Measurements from ENCODE around the gene ARHGEF28. TPM values are rescaled to one million over a fixed set of nuclear protein-coding genes. Genes with fewer than 3 reads are reported as not detected.

The ARHGEF28 gene
- total and polyA plus RNA-seq, 2 of the 13 experiments (the other 11 are each of a cell fraction or from before 2014, with no cell fraction given), result 17.4 to 34.1 TPM

DNA sequence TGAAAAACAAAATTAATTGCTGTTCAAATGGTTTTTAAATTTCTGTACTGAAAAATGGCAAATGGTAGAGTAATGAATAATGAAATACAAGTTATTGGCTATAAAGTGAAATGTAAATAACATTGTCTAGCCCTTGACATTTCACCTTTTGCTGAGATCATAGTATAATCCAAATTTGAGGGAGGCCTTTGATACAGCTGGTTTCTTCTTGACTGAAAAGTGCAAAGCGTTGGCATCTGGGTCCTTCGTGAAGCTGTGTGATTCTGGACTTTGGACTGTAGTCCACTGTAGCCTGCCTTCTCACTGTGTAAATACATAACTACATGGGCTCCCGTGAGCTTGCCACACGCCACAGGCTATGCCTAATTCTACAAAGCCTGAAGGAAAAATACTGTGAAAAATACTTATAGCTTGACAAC is 52.3 kb downstream of the ARHGEF28 start (continued):
- TF ChIP-seq SALL1 (CRISPR knock-in tag; IDR thresholded peaks at IDR 0.05) (peak; percentile 95), BCL6 (CRISPR knock-in tag; IDR thresholded peaks at IDR 0.05) (peak; percentile 54), EZH2 (conservative IDR thresholded peaks at IDR 0.05; ENCODE audit: low read depth, low read length) (no peak), SOX5 (CRISPR knock-in tag; IDR thresholded peaks at IDR 0.05; ENCODE audit: borderline replicate concordance) (peak; percentile 80), MIXL1 (CRISPR knock-in tag; IDR thresholded peaks at IDR 0.05) (peak; percentile 60; the same call in 1 of the 2 replicates), CBFB (CRISPR knock-in tag; IDR thresholded peaks at IDR 0.05) (no peak), AGO1 (IDR thresholded peaks at IDR 0.05; ENCODE audit: low read depth, low read length, poor library complexity, severe bottlenecking) (no peak), CHD2 (IDR thresholded peaks at IDR 0.05; ENCODE audit: low read depth, low read length) (no peak), KLF9 (CRISPR knock-in tag; IDR thresholded peaks at IDR 0.05; ENCODE audit: low read depth) (no peak)
- TF ChIP-seq, protein P1, sequence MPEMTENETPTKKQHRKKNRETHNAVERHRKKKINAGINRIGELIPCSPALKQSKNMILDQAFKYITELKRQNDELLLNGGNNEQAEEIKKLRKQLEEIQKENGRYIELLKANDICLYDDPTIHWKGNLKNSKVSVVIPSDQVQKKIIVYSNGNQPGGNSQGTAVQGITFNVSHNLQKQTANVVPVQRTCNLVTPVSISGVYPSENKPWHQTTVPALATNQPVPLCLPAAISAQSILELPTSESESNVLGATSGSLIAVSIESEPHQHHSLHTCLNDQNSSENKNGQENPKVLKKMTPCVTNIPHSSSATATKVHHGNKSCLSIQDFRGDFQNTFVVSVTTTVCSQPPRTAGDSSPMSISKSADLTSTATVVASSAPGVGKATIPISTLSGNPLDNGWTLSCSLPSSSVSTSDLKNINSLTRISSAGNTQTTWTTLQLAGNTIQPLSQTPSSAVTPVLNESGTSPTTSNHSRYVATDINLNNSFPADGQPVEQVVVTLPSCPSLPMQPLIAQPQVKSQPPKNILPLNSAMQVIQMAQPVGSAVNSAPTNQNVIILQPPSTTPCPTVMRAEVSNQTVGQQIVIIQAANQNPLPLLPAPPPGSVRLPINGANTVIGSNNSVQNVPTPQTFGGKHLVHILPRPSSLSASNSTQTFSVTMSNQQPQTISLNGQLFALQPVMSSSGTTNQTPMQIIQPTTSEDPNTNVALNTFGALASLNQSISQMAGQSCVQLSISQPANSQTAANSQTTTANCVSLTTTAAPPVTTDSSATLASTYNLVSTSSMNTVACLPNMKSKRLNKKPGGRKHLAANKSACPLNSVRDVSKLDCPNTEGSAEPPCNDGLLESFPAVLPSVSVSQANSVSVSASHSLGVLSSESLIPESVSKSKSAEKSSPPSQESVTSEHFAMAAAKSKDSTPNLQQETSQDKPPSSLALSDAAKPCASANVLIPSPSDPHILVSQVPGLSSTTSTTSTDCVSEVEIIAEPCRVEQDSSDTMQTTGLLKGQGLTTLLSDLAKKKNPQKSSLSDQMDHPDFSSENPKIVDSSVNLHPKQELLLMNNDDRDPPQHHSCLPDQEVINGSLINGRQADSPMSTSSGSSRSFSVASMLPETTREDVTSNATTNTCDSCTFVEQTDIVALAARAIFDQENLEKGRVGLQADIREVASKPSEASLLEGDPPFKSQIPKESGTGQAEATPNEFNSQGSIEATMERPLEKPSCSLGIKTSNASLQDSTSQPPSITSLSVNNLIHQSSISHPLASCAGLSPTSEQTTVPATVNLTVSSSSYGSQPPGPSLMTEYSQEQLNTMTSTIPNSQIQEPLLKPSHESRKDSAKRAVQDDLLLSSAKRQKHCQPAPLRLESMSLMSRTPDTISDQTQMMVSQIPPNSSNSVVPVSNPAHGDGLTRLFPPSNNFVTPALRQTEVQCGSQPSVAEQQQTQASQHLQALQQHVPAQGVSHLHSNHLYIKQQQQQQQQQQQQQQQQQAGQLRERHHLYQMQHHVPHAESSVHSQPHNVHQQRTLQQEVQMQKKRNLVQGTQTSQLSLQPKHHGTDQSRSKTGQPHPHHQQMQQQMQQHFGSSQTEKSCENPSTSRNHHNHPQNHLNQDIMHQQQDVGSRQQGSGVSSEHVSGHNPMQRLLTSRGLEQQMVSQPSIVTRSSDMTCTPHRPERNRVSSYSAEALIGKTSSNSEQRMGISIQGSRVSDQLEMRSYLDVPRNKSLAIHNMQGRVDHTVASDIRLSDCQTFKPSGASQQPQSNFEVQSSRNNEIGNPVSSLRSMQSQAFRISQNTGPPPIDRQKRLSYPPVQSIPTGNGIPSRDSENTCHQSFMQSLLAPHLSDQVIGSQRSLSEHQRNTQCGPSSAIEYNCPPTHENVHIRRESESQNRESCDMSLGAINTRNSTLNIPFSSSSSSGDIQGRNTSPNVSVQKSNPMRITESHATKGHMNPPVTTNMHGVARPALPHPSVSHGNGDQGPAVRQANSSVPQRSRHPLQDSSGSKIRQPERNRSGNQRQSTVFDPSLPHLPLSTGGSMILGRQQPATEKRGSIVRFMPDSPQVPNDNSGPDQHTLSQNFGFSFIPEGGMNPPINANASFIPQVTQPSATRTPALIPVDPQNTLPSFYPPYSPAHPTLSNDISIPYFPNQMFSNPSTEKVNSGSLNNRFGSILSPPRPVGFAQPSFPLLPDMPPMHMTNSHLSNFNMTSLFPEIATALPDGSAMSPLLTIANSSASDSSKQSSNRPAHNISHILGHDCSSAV (CRISPR knock-in tag; IDR thresholded peaks at IDR 0.05; ENCODE audit: borderline replicate concordance), result no peak
- TF ChIP-seq, protein P2, sequence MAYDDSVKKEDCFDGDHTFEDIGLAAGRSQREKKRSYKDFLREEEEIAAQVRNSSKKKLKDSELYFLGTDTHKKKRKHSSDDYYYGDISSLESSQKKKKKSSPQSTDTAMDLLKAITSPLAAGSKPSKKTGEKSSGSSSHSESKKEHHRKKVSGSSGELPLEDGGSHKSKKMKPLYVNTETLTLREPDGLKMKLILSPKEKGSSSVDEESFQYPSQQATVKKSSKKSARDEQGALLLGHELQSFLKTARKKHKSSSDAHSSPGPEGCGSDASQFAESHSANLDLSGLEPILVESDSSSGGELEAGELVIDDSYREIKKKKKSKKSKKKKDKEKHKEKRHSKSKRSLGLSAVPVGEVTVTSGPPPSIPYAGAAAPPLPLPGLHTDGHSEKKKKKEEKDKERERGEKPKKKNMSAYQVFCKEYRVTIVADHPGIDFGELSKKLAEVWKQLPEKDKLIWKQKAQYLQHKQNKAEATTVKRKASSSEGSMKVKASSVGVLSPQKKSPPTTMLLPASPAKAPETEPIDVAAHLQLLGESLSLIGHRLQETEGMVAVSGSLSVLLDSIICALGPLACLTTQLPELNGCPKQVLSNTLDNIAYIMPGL (CRISPR knock-in tag; IDR thresholded peaks at IDR 0.05; ENCODE audit: borderline replicate concordance in 1 of 2, low read depth in 1 of 2), result peak in 1 of 2 experiments; percentile 36; a peak in 1 of 4 replicates
- TF ChIP-seq, protein P3, sequence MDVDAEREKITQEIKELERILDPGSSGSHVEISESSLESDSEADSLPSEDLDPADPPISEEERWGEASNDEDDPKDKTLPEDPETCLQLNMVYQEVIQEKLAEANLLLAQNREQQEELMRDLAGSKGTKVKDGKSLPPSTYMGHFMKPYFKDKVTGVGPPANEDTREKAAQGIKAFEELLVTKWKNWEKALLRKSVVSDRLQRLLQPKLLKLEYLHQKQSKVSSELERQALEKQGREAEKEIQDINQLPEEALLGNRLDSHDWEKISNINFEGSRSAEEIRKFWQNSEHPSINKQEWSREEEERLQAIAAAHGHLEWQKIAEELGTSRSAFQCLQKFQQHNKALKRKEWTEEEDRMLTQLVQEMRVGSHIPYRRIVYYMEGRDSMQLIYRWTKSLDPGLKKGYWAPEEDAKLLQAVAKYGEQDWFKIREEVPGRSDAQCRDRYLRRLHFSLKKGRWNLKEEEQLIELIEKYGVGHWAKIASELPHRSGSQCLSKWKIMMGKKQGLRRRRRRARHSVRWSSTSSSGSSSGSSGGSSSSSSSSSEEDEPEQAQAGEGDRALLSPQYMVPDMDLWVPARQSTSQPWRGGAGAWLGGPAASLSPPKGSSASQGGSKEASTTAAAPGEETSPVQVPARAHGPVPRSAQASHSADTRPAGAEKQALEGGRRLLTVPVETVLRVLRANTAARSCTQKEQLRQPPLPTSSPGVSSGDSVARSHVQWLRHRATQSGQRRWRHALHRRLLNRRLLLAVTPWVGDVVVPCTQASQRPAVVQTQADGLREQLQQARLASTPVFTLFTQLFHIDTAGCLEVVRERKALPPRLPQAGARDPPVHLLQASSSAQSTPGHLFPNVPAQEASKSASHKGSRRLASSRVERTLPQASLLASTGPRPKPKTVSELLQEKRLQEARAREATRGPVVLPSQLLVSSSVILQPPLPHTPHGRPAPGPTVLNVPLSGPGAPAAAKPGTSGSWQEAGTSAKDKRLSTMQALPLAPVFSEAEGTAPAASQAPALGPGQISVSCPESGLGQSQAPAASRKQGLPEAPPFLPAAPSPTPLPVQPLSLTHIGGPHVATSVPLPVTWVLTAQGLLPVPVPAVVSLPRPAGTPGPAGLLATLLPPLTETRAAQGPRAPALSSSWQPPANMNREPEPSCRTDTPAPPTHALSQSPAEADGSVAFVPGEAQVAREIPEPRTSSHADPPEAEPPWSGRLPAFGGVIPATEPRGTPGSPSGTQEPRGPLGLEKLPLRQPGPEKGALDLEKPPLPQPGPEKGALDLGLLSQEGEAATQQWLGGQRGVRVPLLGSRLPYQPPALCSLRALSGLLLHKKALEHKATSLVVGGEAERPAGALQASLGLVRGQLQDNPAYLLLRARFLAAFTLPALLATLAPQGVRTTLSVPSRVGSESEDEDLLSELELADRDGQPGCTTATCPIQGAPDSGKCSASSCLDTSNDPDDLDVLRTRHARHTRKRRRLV (CRISPR knock-in tag; IDR thresholded peaks at IDR 0.05), result no peak
- TF ChIP-seq, protein P4, sequence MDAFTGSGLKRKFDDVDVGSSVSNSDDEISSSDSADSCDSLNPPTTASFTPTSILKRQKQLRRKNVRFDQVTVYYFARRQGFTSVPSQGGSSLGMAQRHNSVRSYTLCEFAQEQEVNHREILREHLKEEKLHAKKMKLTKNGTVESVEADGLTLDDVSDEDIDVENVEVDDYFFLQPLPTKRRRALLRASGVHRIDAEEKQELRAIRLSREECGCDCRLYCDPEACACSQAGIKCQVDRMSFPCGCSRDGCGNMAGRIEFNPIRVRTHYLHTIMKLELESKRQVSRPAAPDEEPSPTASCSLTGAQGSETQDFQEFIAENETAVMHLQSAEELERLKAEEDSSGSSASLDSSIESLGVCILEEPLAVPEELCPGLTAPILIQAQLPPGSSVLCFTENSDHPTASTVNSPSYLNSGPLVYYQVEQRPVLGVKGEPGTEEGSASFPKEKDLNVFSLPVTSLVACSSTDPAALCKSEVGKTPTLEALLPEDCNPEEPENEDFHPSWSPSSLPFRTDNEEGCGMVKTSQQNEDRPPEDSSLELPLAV (CRISPR knock-in tag; conservative IDR thresholded peaks at IDR 0.05; ENCODE audit: low read depth), result no peak
